Measurements from ENCODE around the gene ASRGL1.

The ASRGL1 gene

DNA sequence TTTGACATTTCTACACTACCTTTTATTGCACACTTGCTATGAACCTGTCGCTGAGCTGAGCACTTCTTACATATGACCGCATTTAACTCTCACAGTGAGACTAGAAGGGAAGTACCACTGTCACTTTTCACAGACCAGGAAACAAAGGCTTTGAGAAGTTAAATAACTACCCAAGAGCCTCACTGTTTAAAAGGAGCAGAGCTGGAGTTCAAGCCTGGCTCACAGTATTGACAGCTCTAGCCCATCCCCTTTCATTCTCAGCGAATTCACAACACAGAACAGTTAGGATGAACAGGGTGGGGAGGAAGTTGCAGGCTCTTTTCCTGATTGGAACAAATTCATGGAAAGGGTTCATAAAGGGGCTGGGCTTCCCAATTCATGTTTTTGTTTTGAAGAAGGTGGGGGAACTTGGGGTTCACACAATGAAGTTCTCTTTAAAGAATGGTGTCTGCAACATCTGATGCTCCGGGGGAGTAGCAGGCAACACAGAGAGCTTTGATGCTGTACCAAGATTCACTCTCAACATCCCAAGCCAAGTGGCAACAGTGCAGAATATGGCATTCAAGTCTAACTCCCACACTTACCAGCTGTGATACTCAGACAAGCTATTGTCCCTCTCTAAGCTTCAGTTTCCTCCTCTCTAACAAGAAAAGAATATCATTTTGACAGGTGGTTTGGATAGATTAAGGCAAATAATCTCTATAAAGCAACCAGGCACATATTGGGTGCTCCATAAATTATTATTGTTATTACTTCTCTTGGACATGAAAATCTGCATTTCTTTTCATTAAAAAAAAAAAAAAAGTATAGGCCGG, 98.8 kb downstream of the ASRGL1 start:
- no peak for FAIRE-seq
- DNase-seq (ENCODE audit: extremely low spot score, insufficient read length, low read depth) = no peak

- FAIRE-seq (no peak), DNase-seq (ENCODE audit: extremely low spot score, insufficient read length, low read depth) (no peak)
These were observed 100.4 kb downstream of the ASRGL1 start for GRCh38 chr11:62437616-62438015.

DNA sequence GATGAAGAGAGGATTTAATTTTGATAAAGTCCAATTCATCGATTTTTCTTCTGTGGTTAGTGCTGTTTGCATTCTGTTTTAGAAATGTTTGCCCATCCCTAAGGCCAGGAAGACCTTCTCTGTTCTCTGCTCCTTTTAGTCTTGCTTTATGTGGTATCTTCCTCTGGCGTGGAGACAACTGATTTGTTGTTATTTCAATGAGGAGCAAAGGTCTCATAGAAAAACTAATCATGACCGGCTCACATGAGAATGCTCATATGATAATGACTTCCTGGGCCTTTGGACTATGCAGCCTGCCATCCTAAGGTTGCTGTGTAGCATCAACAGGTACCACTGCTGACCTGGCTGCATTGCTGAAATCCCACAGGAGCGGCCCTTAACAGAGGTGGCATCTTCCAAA, 101.4 kb downstream of the ASRGL1 start:
- DNase-seq (ENCODE audit: extremely low spot score, insufficient read length, low read depth) = no peak
- FAIRE-seq = no peak

GRCh38 chr11:62439785-62440602, 102.7 kb downstream of the ASRGL1 start:
- no peak for FAIRE-seq

More at GRCh38 chr11:62439785-62440602, 102.7 kb downstream of the ASRGL1 start:
- no peak for DNase-seq (ENCODE audit: extremely low spot score, insufficient read length, low read depth)
